Esophagus muscularis mucosa (tissue), 4 donors: Measurements from ENCODE around the gene TAMM41. TPM values are rescaled to one million over a fixed set of nuclear protein-coding genes. Genes with fewer than 3 reads are reported as not detected.
A peak's percentile ranks its signal among the peaks of the same experiment; 100 is the strongest.

Source experiments
- DNase-seq: peaks from one replicate; pipeline ENCODE4 v3.0.0-alpha.2; 2017; ENCODE audit errors: extremely low spot score
- H3K27ac ChIP-seq, 4 donors: fragments of 200-600 bp; sonication (generic); replicated peaks in 1 of 4; 1 replicate in 3 of 4; 2 replicates in 1 of 4; pipeline ENCODE4 v1.5.1; 2016 to 2019; ENCODE audit warnings: mild to moderate bottlenecking in 1 of 4
- H3K27me3 ChIP-seq, 4 donors: fragments of 200-600 bp; sonication (generic); one replicate each; pipeline versions ENCODE4 v1.5.1 to v1.6.0; 2016 to 2019
- H3K36me3 ChIP-seq, 4 donors: fragments of 200-600 bp; sonication (generic); one replicate each; pipeline ENCODE4 v1.5.1; 2016 to 2019
- H3K4me1 ChIP-seq, 4 donors: fragments of 200-600 bp; sonication (generic); one replicate each; pipeline ENCODE4 v1.5.1; 2016 to 2019
- H3K4me3 ChIP-seq, 4 donors: fragments of 200-600 bp; sonication (generic); 1 replicate in 2 of 4; 2 replicates in 2 of 4; pipeline ENCODE4 v1.5.1; 2016 to 2019; ENCODE audit warnings: mild to moderate bottlenecking in 4 of 4, moderate library complexity in 1 of 4
- H3K9me3 ChIP-seq, 4 donors: fragments of 200-600 bp; sonication (generic); 1 replicate in 3 of 4; 2 replicates in 1 of 4; pipeline ENCODE4 v1.5.1; 2016 to 2019
- EP300 ChIP-seq: sonication (generic); formaldehyde crosslinking; IDR thresholded peaks from one replicate; pipeline ENCODE4 v1.6.1; 2017; ENCODE audit warnings: antibody characterized with exemption
- POLR2A ChIP-seq: fragments of 450-650 bp; IDR thresholded peaks from one replicate; pipeline ENCODE4 v1.6.1; 2017; ENCODE audit warnings: antibody characterized with exemption, moderate library complexity, mild to moderate bottlenecking, low read depth
- POLR2AphosphoS5 ChIP-seq, 2 donors: sonication (generic); formaldehyde crosslinking; IDR thresholded peaks; one replicate each; pipeline ENCODE4 v1.6.1; 2017; ENCODE audit warnings: antibody characterized with exemption in 2 of 2
- WGBS: methylation state at CpG from one replicate; pipeline ENCODE4 v1.1.5; 2018; 5-methylcytosine and 5-hydroxymethylcytosine counted together
- intact Hi-C: fragments of 100-400 bp; cut with DNase I; formaldehyde crosslinking; loops from one replicate; pipeline ENCODE4 v1.15.1; 2023
- total RNA-seq, 4 donors: library from RNA; depleted of rRNA; stranded (reverse); fragments of >200 nt; gene quantifications; one replicate each; pipeline versions ENCODE4 v1.1.0 to v1.2.1, GENCODE V29; 2016
- TF ChIP-seq, protein P1 (sequence below), 3 experiments: fragments of 200-600 bp in 2 of 3; fragments of 450-650 bp in 1 of 3; sonication (generic) in 2 of 3; IDR thresholded peaks; one replicate each; pipeline ENCODE4 v1.5.1; 2017 to 2019; ENCODE audit warnings: antibody characterized with exemption in 3 of 3, mild to moderate bottlenecking in 2 of 3, moderate library complexity in 1 of 3

The TAMM41 gene
- total RNA-seq, 4 donors from 2014 or later = 4.8 to 8.3 (median 7.2) TPM

DNA sequence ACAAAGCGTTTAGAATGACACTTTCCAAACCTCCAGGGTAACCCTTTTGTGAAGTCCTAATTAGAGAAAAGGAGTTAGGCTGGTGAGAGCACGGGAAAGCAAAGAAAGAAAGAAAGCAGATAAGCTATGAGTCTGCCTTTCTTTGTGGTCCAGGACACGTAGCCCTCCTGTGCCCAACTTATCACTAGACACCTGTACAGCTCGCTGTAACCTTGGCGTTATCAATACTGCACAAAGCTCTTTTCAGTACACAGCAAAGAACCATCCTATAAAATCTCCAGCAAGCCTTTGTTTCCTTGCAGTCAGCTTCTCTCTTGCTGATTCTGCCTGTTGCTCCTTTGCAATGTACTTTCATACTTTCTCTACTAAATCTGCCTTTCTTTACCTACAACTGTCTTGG lies 6.8 kb upstream of the TAMM41 start:
- no peaks in the 10 kb centered on the region for H3K4me1 ChIP-seq
- intact Hi-C loops = no loop called here
- no peak for DNase-seq
- H3K36me3 ChIP-seq = no peaks in the 10 kb centered on the region
- H3K27ac ChIP-seq = no peak overlapping the region
- H3K4me3 ChIP-seq = no peak overlapping the region
- 72% methylated on average over 5 of the region's 5 CpGs for WGBS
- H3K9me3 ChIP-seq = no peaks in the 10 kb centered on the region
- peaks cover 0 to 10% (median 0%) of the 10 kb centered on the region in 4 donors for H3K27me3 ChIP-seq
- no peak for TF ChIP-seq POLR2A
- TF ChIP-seq POLR2AphosphoS5 (IDR thresholded peaks at IDR 0.05) = no peak
- TF ChIP-seq, protein P1, sequence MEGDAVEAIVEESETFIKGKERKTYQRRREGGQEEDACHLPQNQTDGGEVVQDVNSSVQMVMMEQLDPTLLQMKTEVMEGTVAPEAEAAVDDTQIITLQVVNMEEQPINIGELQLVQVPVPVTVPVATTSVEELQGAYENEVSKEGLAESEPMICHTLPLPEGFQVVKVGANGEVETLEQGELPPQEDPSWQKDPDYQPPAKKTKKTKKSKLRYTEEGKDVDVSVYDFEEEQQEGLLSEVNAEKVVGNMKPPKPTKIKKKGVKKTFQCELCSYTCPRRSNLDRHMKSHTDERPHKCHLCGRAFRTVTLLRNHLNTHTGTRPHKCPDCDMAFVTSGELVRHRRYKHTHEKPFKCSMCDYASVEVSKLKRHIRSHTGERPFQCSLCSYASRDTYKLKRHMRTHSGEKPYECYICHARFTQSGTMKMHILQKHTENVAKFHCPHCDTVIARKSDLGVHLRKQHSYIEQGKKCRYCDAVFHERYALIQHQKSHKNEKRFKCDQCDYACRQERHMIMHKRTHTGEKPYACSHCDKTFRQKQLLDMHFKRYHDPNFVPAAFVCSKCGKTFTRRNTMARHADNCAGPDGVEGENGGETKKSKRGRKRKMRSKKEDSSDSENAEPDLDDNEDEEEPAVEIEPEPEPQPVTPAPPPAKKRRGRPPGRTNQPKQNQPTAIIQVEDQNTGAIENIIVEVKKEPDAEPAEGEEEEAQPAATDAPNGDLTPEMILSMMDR (IDR thresholded peaks at IDR 0.05) = no peak
- TF ChIP-seq EP300 = no peak

DNA sequence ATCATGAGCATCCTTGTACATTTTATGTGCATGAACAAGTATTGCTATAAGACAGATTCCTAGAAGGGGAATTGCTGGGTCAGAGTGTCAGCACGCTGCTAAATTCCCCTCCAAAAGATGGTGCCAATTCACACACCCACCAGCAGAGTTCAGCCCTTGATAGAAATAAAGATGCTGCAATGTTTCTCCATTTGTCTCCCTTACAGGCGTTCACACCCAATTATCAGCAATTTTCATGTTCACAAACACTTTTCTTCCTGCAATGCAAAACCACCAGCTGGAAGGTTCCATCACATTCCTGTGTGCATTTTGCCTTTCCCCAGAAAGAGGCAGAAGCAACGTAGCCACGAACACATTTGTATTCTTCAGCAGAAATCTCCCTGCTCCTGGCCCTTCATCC lies 3.3 kb upstream of the TAMM41 start:
- Histone ChIP-seq H3K9me3 (no peaks in the 10 kb centered on the region), H3K27ac (no peak overlapping the region), H3K27me3 (peaks cover 0 to 10% (median 0%) of the 10 kb centered on the region in 4 donors), H3K36me3 (no peaks in the 10 kb centered on the region), H3K4me3 (no peak overlapping the region), H3K4me1 (peaks cover 16 to 22% (median 18%) of the 10 kb centered on the region in 4 donors)
- intact Hi-C loops = no loop called here
- peak; percentile 14 for DNase-seq
- no peak for TF ChIP-seq POLR2AphosphoS5 (IDR thresholded peaks at IDR 0.05)
- no peak for TF ChIP-seq POLR2A
- TF ChIP-seq, protein P1 (IDR thresholded peaks at IDR 0.05) = no peak
- no peak for TF ChIP-seq EP300
- WGBS = 50% methylated on average over 4 of the region's 4 CpGs

DNA sequence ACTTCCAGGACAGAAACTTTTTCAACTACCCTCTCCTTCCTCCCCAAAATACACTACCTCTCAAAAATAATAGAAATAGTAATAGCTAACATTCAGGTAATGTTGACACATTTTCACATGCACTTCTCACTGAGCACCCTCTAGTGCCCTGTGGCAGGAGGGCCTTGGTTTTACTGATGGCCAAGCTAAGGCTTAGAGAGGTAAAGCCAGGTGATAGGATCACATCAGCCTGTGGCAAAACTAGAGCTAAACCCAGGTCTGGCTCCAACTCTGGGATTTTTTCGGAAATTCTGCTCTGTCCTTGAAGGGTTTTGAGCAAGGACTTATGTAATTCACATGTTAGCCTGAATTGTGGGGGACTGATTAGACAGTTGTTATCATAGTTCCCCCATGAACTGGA lies 922 bp upstream of the TAMM41 start:
- Histone ChIP-seq H3K27ac (peak overlapping the region; percentile 82 to 91 (median 89)), H3K9me3 (no peaks in the 10 kb centered on the region), H3K36me3 (peaks cover 13 to 15% (median 14%) of the 10 kb centered on the region in 4 donors), H3K4me1 (peaks cover 21 to 33% (median 28%) of the 10 kb centered on the region in 4 donors), H3K27me3 (no peaks in the 10 kb centered on the region), H3K4me3 (peak overlapping the region in 3 of 4 donors; percentile 85 to 92 (median 88))
- DNase-seq = no peak
- WGBS = 89% methylated on average over 1 of the region's 1 CpG
- intact Hi-C loops = loop anchor here (5.0 kb wide), 1 partner anchor 470 kb away; no protein-coding TSS in a partner anchor
- no peak for TF ChIP-seq POLR2AphosphoS5 (IDR thresholded peaks at IDR 0.05)
- TF ChIP-seq EP300 = no peak
- no peak for TF ChIP-seq POLR2A
- TF ChIP-seq, protein P1 (IDR thresholded peaks at IDR 0.05) = no peak

DNA sequence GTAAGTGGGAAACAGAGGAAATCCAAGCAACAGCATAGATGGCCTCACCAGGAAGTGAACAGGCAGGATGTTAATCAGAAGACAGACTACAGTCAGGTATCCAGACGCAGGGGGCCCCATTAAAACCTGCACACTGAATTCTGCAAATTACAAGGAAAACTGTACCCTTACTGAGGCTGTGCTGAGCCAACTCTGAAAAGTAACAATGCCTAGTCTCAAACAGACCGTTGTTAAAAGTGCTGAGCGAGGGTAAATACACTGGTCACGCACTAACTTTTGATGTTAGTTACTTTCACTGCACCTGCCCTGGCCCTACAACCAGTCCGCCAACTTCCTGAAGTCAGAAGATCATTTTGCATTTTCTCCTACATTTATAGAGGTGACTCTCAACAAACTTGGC lies 1.0 kb downstream of the TAMM41 start:
- Histone ChIP-seq H3K27ac (peak overlapping the region; percentile 82 to 91 (median 89)), H3K4me3 (peak overlapping the region; percentile 79 to 92 (median 86)), H3K4me1 (peaks cover 21 to 33% (median 28%) of the 10 kb centered on the region in 4 donors), H3K27me3 (no peaks in the 10 kb centered on the region), H3K36me3 (peaks cover 23 to 33% (median 26%) of the 10 kb centered on the region in 4 donors), H3K9me3 (no peaks in the 10 kb centered on the region)
- TF ChIP-seq, protein P1 (IDR thresholded peaks at IDR 0.05) = no peak
- TF ChIP-seq POLR2A (no peak), POLR2AphosphoS5 (IDR thresholded peaks at IDR 0.05) (no peak), EP300 (no peak)
- intact Hi-C loops = loop anchor here (5.0 kb wide), 1 partner anchor 468 kb away; no protein-coding TSS in a partner anchor
- no peak for DNase-seq
- WGBS = 43% methylated on average over 2 of the region's 5 CpGs

DNA sequence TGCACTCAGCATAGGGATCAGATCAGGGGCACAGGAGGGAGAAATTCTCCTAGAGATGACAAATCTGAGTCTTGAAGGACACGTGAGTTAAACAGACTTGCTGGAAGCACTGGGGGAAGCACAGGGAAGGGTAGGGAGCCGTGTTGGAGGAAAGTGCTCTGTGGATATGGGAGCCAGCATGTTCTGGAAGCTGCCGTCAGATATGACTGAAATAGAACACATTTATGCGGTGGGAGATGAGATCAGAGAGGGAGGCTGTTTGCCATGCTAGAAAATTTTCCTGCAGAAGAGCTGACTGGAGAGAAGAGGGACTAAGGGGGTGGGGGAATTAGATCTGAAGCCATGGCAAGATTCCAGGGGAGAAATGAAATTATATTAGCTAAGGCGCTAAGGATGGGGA lies 1.8 kb downstream of the TAMM41 start:
- intact Hi-C loops = loop anchor here (5.0 kb wide), 1 partner anchor 468 kb away; no protein-coding TSS in a partner anchor
- TF ChIP-seq, protein P1 (IDR thresholded peaks at IDR 0.05) = no peak
- no peak for TF ChIP-seq POLR2AphosphoS5 (IDR thresholded peaks at IDR 0.05)
- TF ChIP-seq EP300 = no peak
- Histone ChIP-seq H3K36me3 (peaks cover 23 to 41% (median 29%) of the 10 kb centered on the region in 4 donors), H3K27me3 (no peaks in the 10 kb centered on the region), H3K4me3 (peak overlapping the region in 1 of 4 donors; percentile 85), H3K9me3 (no peaks in the 10 kb centered on the region), H3K4me1 (peaks cover 21 to 33% (median 28%) of the 10 kb centered on the region in 4 donors), H3K27ac (no peak overlapping the region)
- WGBS = 66% methylated on average over 5 of the region's 5 CpGs
- DNase-seq = no peak
